ENCODE data around the gene NPVF. TPM values are rescaled to one million over a fixed set of nuclear protein-coding genes. Genes with fewer than 3 reads are reported as not detected.

NPVF gene
- polyA plus RNA-seq, 2 of the 4 experiments (the other 2 are of a cell fraction): not detected

GRCh38 chr7:25249772-25250171 is 21.5 kb upstream of the NPVF start:
- CTCF ChIA-PET: interaction anchor here (2.0 to 2.8 kb wide), 3 partner anchors 9 to 140 kb away, joined by 6 to 16 read pairs (median 7); no protein-coding TSS in a partner anchor
- H3K4me3 ChIP-seq: no peak overlapping the region
- no peak for ATAC-seq
- H3K4me2 ChIP-seq: no peak overlapping the region
- POLR2A ChIA-PET: no interaction called here
- no peaks in the 10 kb centered on the region for H3K9me3 ChIP-seq
- FAIRE-seq: no peak
- TF ChIP-seq TFCP2L1 (CRISPR knock-in tag; IDR thresholded peaks at IDR 0.05) (no peak), SREBF2 (IDR thresholded peaks at IDR 0.05) (no peak)
- no peaks in the 10 kb centered on the region for H3K4me1 ChIP-seq
- no peak overlapping the region for H3K27ac ChIP-seq
- no peak for DNase-seq (ENCODE audit: low read depth in 1 of 2, low spot score in 1 of 2)
- 48% methylated on average over 3 of the region's 3 CpGs for WGBS (ENCODE audit: missing lambda C conversion rate)

GRCh38 chr7:25246306-25246705 is 18.0 kb upstream of the NPVF start:
- Histone ChIP-seq H3K4me2 (no peak overlapping the region), H3K27ac (no peak overlapping the region), H3K4me3 (no peak overlapping the region), H3K4me1 (no peaks in the 10 kb centered on the region), H3K9me3 (no peaks in the 10 kb centered on the region)
- 0% methylated on average over 1 of the region's 1 CpG for WGBS (ENCODE audit: missing lambda C conversion rate)
- CTCF ChIA-PET: interaction anchor here (1.5 to 2.3 kb wide), 2 partner anchors 9 to 14 kb away, joined by 3 to 9 read pairs; no protein-coding TSS in a partner anchor
- TF ChIP-seq SMC3 (IDR thresholded peaks at IDR 0.05) (no peak), POLR2AphosphoS2 (conservative IDR thresholded peaks at IDR 0.05; ENCODE audit: low read length) (no peak), CBX2 (IDR thresholded peaks at IDR 0.05; ENCODE audit: borderline replicate concordance, low read depth) (no peak), HOXB13 (CRISPR knock-in tag; IDR thresholded peaks at IDR 0.05; ENCODE audit: low read depth) (no peak), CHD2 (IDR thresholded peaks at IDR 0.05; ENCODE audit: low read length, partially characterized antibody) (no peak), E2F6 (IDR thresholded peaks at IDR 0.05; ENCODE audit: borderline replicate concordance, low read depth) (no peak), EHF (CRISPR knock-in tag; IDR thresholded peaks at IDR 0.05) (no peak), GATA3 (IDR thresholded peaks at IDR 0.05; ENCODE audit: borderline replicate concordance) (no peak), FOSB (CRISPR knock-in tag; IDR thresholded peaks at IDR 0.05) (no peak), RARB (CRISPR knock-in tag; IDR thresholded peaks at IDR 0.05) (no peak), HES2 (IDR thresholded peaks at IDR 0.05) (no peak), MAX (IDR thresholded peaks at IDR 0.05) (no peak)
- POLR2A ChIA-PET: no interaction called here
- ATAC-seq: no peak
- FAIRE-seq: no peak
- no peak for DNase-seq (ENCODE audit: low read depth in 1 of 2, low spot score in 1 of 2)

- H3K9me3 ChIP-seq: no peaks in the 10 kb centered on the region
- no peak overlapping the region for H3K4me3 ChIP-seq
- DNase-seq (ENCODE audit: low read depth in 1 of 2, low spot score in 1 of 2) (no peak), ATAC-seq (no peak), FAIRE-seq (no peak)
- 2% methylated on average over 3 of the region's 3 CpGs for WGBS (ENCODE audit: missing lambda C conversion rate)
- no peak overlapping the region for H3K27ac ChIP-seq
- POLR2A ChIA-PET: no interaction called here
- CTCF ChIA-PET: interaction anchor here (0.6 to 1.4 kb wide), 5 partner anchors 14 to 1053 kb away, joined by 3 to 4 read pairs (median 3); no protein-coding TSS in a partner anchor
- TF ChIP-seq TP53 (CRISPR knock-in tag; IDR thresholded peaks at IDR 0.05) (no peak), ESRRA (IDR thresholded peaks at IDR 0.05; ENCODE audit: borderline replicate concordance, low read length) (no peak), HOXB5 (CRISPR knock-in tag; IDR thresholded peaks at IDR 0.05) (no peak), NFE2L2 (conservative IDR thresholded peaks at IDR 0.05; ENCODE audit: low read length) (no peak), ELK1 (IDR thresholded peaks at IDR 0.05; ENCODE audit: low read depth, low read length) (no peak), MAZ (IDR thresholded peaks at IDR 0.05; ENCODE audit: borderline replicate concordance, low read depth, low read length) (no peak), ZNF302 (CRISPR knock-in tag; IDR thresholded peaks at IDR 0.05) (no peak), RARB (CRISPR knock-in tag; IDR thresholded peaks at IDR 0.05) (no peak)
- H3K4me1 ChIP-seq: no peaks in the 10 kb centered on the region
- no peak overlapping the region for H3K4me2 ChIP-seq
These were observed 16.2 kb upstream of the NPVF start for GRCh38 chr7:25244254-25245033.
